ENCODE measurements around the gene HS1BP3. TPM values are rescaled to one million over a fixed set of nuclear protein-coding genes. Genes with fewer than 3 reads are reported as not detected.

The HS1BP3 gene
- total and polyA plus RNA-seq, 8 donors = 9.5 to 16.8 (median 10.8) TPM

DNA sequence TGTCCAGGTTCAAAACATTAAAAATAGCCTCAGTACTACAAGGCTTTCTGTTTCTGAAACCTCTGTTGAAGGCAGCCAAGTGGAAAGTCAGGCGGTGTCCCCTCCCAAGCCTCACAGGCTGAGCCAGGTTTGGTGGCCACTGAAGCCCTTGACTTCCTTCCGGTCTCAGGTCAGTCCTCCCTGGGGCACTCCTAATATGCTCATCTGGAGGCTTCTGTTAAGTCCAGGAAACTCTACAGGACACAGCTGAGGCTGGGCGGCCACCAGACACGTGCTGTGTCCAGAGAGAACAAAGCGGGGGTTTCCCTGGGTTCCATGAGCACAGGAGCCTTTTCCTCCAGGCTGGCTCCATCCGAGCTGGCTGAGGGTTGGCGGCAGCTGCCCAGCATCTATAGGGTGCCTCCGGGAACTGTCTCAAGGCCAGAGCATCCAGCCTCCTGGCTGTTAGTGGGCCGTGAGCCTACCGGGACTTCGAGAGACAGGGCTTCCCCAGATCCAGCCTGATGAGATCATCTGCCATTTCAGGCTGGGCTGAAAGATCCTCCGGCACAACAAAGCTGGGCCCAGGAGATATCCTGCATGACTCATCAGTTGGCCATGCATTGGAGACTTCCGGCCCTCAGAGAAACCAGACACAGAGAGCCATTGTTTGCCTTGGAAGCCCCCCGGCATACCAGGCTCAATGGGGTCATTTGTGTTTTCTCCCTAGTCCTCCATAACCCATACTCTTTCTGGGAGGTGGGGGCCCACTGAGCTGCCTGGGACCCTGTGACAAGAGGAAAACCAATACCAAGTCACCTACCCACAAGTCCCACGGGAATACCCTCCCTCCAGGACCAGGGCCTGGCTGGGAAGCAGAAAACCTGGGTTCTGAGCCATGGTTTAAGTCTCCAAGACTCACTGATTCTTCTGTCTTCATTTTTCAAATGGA lies 71.7 kb downstream of the HS1BP3 start:
- intact Hi-C loops (cut with DNase I) = no loop called here

DNA sequence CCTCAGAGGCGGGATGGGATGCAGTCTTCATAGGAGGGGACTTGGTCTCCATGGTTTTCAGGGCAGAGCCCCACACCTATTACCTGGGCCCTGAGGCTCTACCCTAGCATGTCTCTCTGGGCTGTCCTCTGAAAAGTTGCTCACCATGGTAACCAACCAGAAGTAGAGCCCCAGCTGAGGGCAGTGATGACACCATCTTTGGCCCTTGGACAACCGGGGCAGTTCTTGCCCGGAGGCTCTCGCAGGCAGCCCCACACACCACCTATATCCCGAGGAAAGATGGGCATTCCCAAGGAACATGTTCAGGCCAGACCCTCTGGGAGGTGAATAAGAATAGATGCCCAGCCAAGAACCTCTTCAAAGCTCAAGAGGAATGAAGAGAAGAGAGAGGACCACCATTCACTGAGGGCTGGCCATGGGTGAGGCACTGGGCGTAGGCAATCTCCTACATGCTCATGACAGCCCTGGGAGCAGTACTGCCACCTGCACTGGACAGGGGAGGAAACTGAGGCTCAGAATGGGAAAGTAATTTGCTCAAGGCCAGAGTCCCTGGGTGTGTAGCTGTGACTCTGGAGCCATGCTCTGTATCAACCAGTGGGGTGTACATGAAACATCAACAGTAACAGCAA lies 72.5 kb downstream of the HS1BP3 start:
- intact Hi-C loops (cut with DNase I) = no loop called here
- TF ChIP-seq, protein P1, sequence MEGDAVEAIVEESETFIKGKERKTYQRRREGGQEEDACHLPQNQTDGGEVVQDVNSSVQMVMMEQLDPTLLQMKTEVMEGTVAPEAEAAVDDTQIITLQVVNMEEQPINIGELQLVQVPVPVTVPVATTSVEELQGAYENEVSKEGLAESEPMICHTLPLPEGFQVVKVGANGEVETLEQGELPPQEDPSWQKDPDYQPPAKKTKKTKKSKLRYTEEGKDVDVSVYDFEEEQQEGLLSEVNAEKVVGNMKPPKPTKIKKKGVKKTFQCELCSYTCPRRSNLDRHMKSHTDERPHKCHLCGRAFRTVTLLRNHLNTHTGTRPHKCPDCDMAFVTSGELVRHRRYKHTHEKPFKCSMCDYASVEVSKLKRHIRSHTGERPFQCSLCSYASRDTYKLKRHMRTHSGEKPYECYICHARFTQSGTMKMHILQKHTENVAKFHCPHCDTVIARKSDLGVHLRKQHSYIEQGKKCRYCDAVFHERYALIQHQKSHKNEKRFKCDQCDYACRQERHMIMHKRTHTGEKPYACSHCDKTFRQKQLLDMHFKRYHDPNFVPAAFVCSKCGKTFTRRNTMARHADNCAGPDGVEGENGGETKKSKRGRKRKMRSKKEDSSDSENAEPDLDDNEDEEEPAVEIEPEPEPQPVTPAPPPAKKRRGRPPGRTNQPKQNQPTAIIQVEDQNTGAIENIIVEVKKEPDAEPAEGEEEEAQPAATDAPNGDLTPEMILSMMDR (IDR thresholded peaks at IDR 0.05) = no peak
- Histone ChIP-seq H3K27ac (peak overlapping the region in 2 of 4 donors; percentile 71 to 72), H3K4me3 (no peak overlapping the region), H3K27me3 (no peaks in the 10 kb centered on the region), H3K9me3 (no peaks in the 10 kb centered on the region), H3K4me1 (peaks cover 0 to 7% (median 0%) of the 10 kb centered on the region in 3 donors), H3K36me3 (no peaks in the 10 kb centered on the region)
- ATAC-seq (no peak), DNase-seq (peak in 1 of 6 donors; percentile 39), FAIRE-seq (no peak)
- 74 to 80% methylated on average over 6 of the region's 6 CpGs for WGBS, 2 donors

More for the DNA sequence above, 71.7 kb downstream of the HS1BP3 start:
- DNase-seq = peak in 4 of 6 donors; percentile 40 to 58 (median 48)
- Histone ChIP-seq H3K27ac (peak overlapping the region in 2 of 4 donors; percentile 71 to 72), H3K27me3 (no peaks in the 10 kb centered on the region), H3K4me3 (no peak overlapping the region), H3K9me3 (no peaks in the 10 kb centered on the region), H3K36me3 (no peaks in the 10 kb centered on the region), H3K4me1 (peaks cover 0 to 7% (median 0%) of the 10 kb centered on the region in 3 donors)
- ATAC-seq = peak; percentile 19 to 87 (median 76)
- FAIRE-seq = no peak
- WGBS, 2 donors = 57 to 59% methylated on average over 15 of the region's 15 CpGs
- TF ChIP-seq, protein P1 (IDR thresholded peaks at IDR 0.05) = no peak

DNA sequence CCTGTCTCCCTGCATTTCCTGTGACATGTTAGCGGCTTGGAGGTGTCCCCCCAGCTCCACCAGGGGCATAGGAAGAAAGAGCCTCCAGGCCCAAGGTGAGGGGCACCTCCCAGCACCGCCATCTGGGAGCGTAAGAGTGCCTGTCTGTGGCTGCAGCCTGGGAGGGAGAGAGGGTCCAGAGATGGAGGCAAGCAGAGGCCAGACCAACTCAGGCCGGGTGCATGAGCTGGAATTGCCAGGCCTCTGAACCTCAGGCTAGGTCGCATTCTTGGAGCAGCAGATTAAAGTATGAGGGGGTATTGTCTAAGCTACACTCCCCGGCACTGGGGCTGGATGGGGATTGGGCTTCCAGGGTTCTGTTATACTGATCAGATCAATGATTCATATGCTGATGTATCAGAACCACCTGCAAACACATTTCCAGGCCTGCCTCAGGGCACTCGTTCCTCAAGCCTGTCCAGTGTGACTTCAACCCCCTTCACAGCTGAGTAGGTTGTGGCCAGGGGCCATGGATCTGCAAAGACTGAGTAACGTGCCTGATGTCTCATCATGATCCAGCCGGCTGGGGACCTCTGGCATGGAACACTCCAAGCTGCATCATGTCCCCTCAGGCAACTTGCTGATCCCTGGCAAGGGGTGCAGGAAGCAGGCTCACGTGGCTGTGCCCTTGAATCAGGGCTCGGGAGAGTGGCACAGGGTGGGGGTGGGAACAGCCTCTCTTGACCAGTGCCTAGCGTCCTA lies 73.2 kb downstream of the HS1BP3 start:
- Histone ChIP-seq H3K4me3 (no peak overlapping the region), H3K27me3 (no peaks in the 10 kb centered on the region), H3K4me1 (peaks cover 0 to 7% (median 0%) of the 10 kb centered on the region in 3 donors), H3K36me3 (no peaks in the 10 kb centered on the region), H3K9me3 (no peaks in the 10 kb centered on the region), H3K27ac (no peak overlapping the region)
- FAIRE-seq (no peak), DNase-seq (peak in 2 of 6 donors; percentile 39 to 41), ATAC-seq (no peak)
- TF ChIP-seq, protein P1 (IDR thresholded peaks at IDR 0.05) = no peak
- intact Hi-C loops (cut with DNase I) = no loop called here
- WGBS, 2 donors = 78 to 81% methylated on average over 12 of the region's 12 CpGs

DNA sequence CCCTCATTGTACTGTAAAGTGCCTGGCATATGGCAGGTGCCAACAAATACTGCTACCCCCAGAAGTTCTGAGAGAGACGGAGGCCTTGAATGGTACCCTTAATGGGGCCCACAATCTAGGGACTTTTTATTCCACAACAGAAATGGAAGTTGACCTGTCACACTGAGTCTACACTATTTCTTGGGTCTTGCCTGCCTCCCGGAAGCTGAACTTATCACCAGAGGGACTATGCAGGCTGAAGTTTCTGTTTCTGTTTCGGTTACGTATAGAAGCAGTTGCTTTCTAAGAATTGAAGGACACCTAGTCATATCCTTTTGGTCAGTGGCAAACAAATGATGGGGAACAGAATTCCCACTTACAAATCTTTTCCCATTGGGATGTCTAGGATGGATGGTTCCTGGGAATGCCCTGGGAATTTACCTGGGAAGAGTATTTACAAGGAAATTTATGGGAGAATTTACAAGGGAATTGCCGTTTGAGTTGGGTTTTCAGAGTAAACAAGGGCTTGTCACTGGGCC lies 74.2 kb downstream of the HS1BP3 start:
- TF ChIP-seq, protein P1 (IDR thresholded peaks at IDR 0.05) = no peak
- Histone ChIP-seq H3K27ac (no peak overlapping the region), H3K36me3 (no peaks in the 10 kb centered on the region), H3K27me3 (no peaks in the 10 kb centered on the region), H3K4me3 (no peak overlapping the region), H3K4me1 (peaks cover 0 to 7% (median 0%) of the 10 kb centered on the region in 3 donors), H3K9me3 (no peaks in the 10 kb centered on the region)
- DNase-seq (no peak), ATAC-seq (no peak), FAIRE-seq (no peak)
- WGBS, 2 donors = 86 to 89% methylated on average over 5 of the region's 5 CpGs
- intact Hi-C loops (cut with DNase I) = no loop called here

Measured in pancreas (tissue), 10 donors.